GM10266 (cell line): ENCODE data around the gene FGFR1OP2.
"Not testable (repeated sequence)": the region's sequence is repeated elsewhere in the genome, so short reads cannot be mapped to it uniquely, and the experiment has no call there.

Experiments used
- DNase-seq: peaks from one replicate; pipeline ENCODE4 v3.0.0; 2012; ENCODE audit errors: extremely low spot score
- TF ChIP-seq, protein P1 (sequence below): IDR thresholded peaks from 2 replicates; pipeline ENCODE4 v1.5.1; 2012; ENCODE audit warnings: mild to moderate bottlenecking, low read depth; ENCODE audit not compliant: control insufficient read depth, insufficient read depth; ENCODE audit errors: missing control alignments

FGFR1OP2 gene

DNA sequence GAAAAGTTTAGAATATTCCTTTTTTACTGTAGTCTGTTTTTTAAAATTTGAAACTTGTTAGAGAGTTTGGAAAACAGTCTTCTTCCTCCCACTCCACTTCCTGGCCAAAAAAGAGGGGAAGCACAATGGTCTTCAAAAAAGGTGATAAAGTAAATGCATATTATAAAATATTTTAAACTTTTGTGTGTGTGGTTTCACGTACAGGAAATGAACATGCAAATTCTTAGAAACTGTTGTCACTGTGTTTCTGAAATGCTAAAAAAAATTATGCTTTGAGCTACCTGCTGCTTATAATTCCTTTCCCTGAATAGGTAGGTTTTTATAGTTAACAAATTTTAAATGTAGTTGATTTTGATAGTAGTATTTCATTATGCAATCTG is 2.9 kb downstream of the FGFR1OP2 start:
- TF ChIP-seq, protein P1, sequence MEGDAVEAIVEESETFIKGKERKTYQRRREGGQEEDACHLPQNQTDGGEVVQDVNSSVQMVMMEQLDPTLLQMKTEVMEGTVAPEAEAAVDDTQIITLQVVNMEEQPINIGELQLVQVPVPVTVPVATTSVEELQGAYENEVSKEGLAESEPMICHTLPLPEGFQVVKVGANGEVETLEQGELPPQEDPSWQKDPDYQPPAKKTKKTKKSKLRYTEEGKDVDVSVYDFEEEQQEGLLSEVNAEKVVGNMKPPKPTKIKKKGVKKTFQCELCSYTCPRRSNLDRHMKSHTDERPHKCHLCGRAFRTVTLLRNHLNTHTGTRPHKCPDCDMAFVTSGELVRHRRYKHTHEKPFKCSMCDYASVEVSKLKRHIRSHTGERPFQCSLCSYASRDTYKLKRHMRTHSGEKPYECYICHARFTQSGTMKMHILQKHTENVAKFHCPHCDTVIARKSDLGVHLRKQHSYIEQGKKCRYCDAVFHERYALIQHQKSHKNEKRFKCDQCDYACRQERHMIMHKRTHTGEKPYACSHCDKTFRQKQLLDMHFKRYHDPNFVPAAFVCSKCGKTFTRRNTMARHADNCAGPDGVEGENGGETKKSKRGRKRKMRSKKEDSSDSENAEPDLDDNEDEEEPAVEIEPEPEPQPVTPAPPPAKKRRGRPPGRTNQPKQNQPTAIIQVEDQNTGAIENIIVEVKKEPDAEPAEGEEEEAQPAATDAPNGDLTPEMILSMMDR: no peak
- DNase-seq: no peak

DNA sequence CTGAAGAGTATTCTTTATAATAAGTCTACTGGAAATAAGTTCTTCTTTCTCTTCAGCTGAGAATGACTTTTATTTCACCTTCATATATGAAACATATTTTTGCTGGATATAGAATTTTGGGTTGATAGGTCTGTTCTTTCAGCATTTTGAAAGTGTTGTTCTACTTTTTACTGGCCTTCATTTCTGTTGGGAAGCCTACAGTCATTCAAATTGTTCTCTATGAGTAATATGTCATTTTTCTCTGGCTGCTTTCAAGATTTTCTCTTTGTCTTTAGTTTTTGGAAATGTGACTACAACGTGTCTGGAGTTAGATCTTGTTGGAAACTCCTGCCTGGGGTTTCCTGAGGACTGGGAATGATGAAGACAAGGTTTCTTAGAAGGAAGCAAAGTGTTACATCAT is 10.0 kb downstream of the FGFR1OP2 start:
- no peak for DNase-seq
- TF ChIP-seq, protein P1: no peak

DNA sequence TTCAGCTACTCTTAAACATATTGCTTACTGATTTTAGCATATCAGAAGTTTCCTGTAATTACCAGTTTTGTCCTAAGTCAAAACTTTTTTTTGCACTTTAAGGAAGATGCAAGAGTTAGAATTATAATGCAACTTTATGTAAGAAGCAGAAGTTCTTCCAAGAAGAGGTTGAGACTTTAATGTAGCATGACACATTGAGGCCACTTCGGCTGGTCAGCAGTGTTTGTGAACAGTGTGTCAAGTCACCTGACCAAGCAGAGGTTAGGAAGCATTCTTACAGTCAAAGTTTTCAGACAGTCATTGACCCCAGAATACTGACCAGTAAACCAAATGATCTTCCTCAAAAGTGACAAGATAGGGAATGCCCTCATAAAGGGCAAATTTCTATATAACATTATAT is 15.2 kb downstream of the FGFR1OP2 start:
- DNase-seq: no peak

DNA sequence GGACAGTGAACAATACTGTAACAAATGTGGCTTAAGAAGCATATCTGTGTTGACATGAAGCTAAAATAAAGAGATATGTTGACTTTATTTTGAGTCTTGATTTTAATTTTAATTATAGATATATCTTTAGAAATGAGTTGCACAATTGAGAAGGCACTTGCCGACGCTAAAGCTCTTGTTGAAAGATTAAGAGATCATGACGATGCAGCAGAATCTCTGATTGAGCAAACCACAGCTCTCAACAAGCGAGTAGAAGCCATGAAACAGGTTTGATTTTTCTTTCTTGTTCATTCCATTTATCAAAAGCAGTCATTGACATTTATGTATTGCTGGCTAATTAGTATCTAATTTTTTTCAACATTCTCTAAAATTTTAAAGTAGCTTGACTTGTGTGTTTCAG is 15.8 kb downstream of the FGFR1OP2 start:
- TF ChIP-seq, protein P1: no peak
- DNase-seq: no peak

More for the DNA sequence above, 15.2 kb downstream of the FGFR1OP2 start:
- TF ChIP-seq, protein P1: no peak

DNA sequence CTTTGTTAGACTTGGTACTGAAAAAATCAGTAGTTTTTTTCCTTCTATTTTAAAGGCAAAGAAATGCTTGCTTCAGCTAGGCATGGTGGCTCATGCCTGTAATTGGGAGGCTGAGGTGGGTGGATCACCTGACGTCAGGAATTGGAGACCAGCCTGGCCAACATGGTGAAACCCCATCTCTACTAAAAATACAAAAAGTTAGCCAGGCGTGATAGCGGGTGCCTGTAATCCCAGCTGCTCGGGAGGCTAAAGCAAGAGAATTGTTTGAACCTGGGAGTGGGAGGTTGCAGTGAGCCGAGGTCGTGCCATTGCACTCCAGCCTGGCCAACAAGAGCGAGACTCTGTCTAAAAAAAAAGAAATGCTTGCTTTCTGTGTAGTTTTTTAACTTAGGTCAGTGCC is 23.1 kb downstream of the FGFR1OP2 start:
- DNase-seq: not testable (repeated sequence)

DNA sequence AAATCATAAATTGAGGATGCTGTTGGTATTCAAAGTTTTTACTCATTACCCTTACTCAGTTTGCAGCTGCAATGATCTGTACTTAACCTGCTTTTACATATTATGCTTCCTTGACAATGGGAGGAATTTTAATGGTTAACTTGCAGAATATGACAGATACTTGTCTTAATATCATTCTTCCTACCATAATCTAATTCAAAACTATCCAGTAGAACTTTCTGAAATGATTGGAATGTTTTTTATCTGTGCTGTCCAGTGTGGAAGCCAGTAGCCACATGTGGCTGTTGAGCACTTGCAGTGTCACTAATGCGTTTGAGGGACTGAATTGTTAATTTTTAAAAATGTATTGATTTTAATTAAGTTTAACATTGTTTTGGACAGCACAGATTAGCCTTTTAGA is 23.5 kb downstream of the FGFR1OP2 start:
- TF ChIP-seq, protein P1: no peak
- no peak for DNase-seq

DNA sequence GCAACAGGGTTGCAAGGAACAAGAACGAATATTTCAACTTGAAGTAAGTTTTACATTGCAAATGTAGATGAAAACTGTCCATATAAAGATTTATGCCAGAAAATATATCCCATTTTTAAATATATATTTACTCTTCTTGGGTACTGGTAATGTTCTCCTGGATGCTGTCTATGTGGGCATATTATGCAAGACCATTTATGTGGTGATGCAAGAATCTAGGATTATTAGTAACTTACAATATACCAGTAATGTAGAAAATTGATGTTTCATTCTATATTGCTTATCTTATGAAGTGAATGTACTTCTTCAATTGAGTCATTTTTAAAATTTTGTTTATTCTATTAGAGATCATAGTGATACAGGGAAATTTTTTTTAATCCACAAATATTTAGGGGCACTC is 25.1 kb downstream of the FGFR1OP2 start:
- DNase-seq: no peak

DNA sequence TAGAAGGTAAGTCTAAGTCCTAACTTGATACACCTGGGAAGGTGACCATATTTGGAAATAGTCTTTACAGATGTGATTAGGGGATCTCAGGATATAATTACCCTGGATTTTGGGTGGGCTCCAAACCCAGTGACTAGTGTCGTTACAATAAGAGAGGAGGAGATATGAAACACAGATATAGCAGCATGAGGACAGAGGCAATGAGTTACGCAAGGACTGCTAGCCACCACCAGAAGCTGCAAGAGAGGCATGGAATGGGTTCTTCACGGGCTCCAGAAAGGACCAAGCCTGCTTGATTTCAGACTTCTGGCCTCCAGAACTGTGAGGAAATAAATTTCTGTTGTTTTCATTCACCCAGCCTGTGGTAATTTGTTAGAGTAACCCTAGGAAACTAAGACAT is 28.6 kb downstream of the FGFR1OP2 start:
- TF ChIP-seq, protein P1: no peak
- no peak for DNase-seq

More for the DNA sequence above, 25.1 kb downstream of the FGFR1OP2 start:
- TF ChIP-seq, protein P1: no peak
